ENCODE data around the gene RIMBP2. TPM values are rescaled to one million over a fixed set of nuclear protein-coding genes. Genes with fewer than 3 reads are reported as not detected.

RIMBP2 gene
- total RNA-seq, 1 donor from 2014 or later, result not detected

- Histone ChIP-seq H3K27ac (replicated peaks) (no peak overlapping the region), H3K36me3 (no peaks in the 10 kb centered on the region), H3K27me3 (ENCODE audit: low read depth) (peaks cover 36% of the 10 kb centered on the region), H3K9me3 (replicated peaks) (no peaks in the 10 kb centered on the region), H3K4me3 (no peak overlapping the region), H3K4me1 (no peaks in the 10 kb centered on the region)
- no peak for TF ChIP-seq CTCF (IDR thresholded peaks at IDR 0.05; ENCODE audit: borderline replicate concordance)
- intact Hi-C loops (cut with micrococcal nuclease), result no loop called here
- DNase-seq, result no peak
Observed at GRCh38 chr12:130582286-130582685, 133.8 kb downstream of the RIMBP2 start.

DNA sequence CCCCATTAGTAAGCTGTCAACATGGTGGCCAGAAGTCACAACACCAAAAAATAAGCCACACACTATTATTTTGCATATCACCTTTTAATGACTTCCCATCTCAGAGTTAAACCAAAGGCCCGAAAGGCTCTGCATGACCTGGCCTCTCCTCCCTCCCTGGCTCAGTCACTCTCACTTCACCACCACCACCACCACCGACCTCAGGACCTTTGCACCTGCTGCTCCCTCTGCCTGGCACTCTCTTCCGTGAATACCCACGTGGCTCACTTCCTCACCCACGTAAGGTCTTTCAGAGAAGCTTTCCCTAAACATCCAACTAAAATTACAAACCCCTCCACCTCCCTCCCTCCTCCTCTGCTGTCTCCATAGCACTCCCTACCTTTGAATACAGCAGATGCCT lies 134.3 kb downstream of the RIMBP2 start:
- intact Hi-C loops (cut with micrococcal nuclease), result no loop called here
- TF ChIP-seq CTCF (IDR thresholded peaks at IDR 0.05; ENCODE audit: borderline replicate concordance), result no peak
- H3K27me3 ChIP-seq (ENCODE audit: low read depth), result peaks cover 39% of the 10 kb centered on the region
- H3K36me3 ChIP-seq, result no peaks in the 10 kb centered on the region
- no peak overlapping the region for H3K27ac ChIP-seq (replicated peaks)
- H3K4me1 ChIP-seq, result no peaks in the 10 kb centered on the region
- no peak overlapping the region for H3K4me3 ChIP-seq
- no peaks in the 10 kb centered on the region for H3K9me3 ChIP-seq (replicated peaks)
- DNase-seq, result no peak

DNA sequence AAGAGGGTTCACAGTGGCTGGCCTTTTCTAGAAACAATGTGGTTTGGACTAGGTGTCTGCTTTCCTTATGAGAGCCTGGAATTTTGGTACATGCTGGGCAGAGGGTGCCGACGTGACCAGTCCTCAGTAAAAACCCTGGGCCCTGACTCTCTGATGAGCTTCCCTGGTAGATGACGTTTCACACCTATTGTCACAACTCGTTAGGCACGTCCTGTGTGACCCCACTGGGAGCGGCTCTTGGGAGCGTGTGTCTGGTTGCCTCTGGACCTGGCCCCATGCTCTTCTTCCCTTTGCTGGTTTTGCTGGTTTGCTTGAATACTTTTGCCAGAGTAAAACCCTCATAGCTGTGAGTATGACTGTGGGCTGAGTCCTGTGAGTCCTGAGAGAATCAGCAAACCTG lies 136.9 kb downstream of the RIMBP2 start:
- no peaks in the 10 kb centered on the region for H3K9me3 ChIP-seq (replicated peaks)
- H3K27me3 ChIP-seq (ENCODE audit: low read depth), result peaks cover 29% of the 10 kb centered on the region
- TF ChIP-seq CTCF (IDR thresholded peaks at IDR 0.05; ENCODE audit: borderline replicate concordance), result no peak
- no peaks in the 10 kb centered on the region for H3K36me3 ChIP-seq
- no peak overlapping the region for H3K27ac ChIP-seq (replicated peaks)
- H3K4me3 ChIP-seq, result no peak overlapping the region
- DNase-seq, result no peak
- intact Hi-C loops (cut with micrococcal nuclease), result no loop called here
- no peaks in the 10 kb centered on the region for H3K4me1 ChIP-seq

DNA sequence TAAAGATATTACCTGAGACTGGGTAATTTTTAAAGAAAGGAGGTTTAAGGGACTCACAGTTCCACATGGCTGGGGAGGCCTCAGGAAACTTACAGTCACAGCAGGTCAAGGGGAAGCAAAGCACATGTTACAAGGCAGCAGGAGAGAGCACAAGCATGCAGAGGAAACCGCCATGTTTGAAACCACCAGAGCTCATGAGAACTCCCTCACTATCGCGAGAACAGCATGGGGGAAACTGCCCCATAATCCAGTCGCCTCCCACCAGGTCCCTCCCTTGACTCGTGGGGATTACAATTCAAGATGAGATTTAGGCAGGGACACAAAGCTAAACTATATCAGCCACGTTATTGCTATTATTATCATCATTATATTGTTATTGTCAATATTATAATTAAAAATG lies 138.7 kb downstream of the RIMBP2 start:
- intact Hi-C loops (cut with micrococcal nuclease), result no loop called here
- Histone ChIP-seq H3K36me3 (no peaks in the 10 kb centered on the region), H3K9me3 (replicated peaks) (no peaks in the 10 kb centered on the region), H3K27ac (replicated peaks) (no peak overlapping the region), H3K4me3 (no peak overlapping the region), H3K4me1 (no peaks in the 10 kb centered on the region), H3K27me3 (ENCODE audit: low read depth) (peaks cover 32% of the 10 kb centered on the region)
- no peak for DNase-seq
- TF ChIP-seq CTCF (IDR thresholded peaks at IDR 0.05; ENCODE audit: borderline replicate concordance), result no peak

GRCh38 chr12:130576371-130576816 lies 139.7 kb downstream of the RIMBP2 start:
- H3K4me1 ChIP-seq, result no peaks in the 10 kb centered on the region
- TF ChIP-seq CTCF (IDR thresholded peaks at IDR 0.05; ENCODE audit: borderline replicate concordance), result no peak
- DNase-seq, result no peak
- no peaks in the 10 kb centered on the region for H3K9me3 ChIP-seq (replicated peaks)
- peaks cover 37% of the 10 kb centered on the region for H3K27me3 ChIP-seq (ENCODE audit: low read depth)
- no peak overlapping the region for H3K4me3 ChIP-seq
- H3K36me3 ChIP-seq, result no peaks in the 10 kb centered on the region
- H3K27ac ChIP-seq (replicated peaks), result no peak overlapping the region
- intact Hi-C loops (cut with micrococcal nuclease), result no loop called here

DNA sequence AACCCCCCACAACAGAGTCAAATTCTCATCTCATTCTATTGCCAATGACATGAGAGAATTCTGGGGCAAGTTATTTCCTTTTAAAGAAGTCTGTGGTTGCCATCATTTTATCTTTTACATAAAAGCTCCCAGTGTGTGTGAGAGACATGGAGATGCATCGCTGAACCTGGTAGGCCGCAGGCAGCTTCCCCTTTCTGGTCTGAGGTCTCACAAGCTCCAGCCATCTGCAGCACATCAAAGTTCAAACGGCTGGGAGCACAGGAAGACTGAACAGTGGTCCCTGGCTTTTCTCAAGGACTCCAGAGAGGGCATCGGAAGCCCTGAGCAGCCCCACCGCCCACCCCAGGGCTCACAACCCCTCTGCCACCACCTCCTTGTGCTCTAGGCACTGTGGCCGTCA lies 141.7 kb downstream of the RIMBP2 start:
- Histone ChIP-seq H3K27me3 (ENCODE audit: low read depth) (peaks cover 38% of the 10 kb centered on the region), H3K9me3 (replicated peaks) (no peaks in the 10 kb centered on the region), H3K4me1 (no peaks in the 10 kb centered on the region), H3K36me3 (no peaks in the 10 kb centered on the region), H3K4me3 (no peak overlapping the region), H3K27ac (replicated peaks) (no peak overlapping the region)
- intact Hi-C loops (cut with micrococcal nuclease), result no loop called here
- no peak for TF ChIP-seq CTCF (IDR thresholded peaks at IDR 0.05; ENCODE audit: borderline replicate concordance)
- DNase-seq, result no peak

Data from left ventricle myocardium inferior (tissue), 1 donor.